ENCODE results near the gene PCYT1A.

Gene PCYT1A

GRCh38 chr3:196274585-196274984, 12.9 kb downstream of the PCYT1A start (continued):
- TF ChIP-seq PATZ1 (CRISPR knock-in tag; IDR thresholded peaks at IDR 0.05; ENCODE audit: borderline replicate concordance) = no peak
- no peak for TF ChIP-seq ZNF8 (CRISPR knock-in tag; IDR thresholded peaks at IDR 0.05)
- TF ChIP-seq CREB5 (CRISPR knock-in tag; IDR thresholded peaks at IDR 0.05; ENCODE audit: low read depth) = no peak
- no peak for TF ChIP-seq ZNF70 (CRISPR knock-in tag; IDR thresholded peaks at IDR 0.05)

DNA sequence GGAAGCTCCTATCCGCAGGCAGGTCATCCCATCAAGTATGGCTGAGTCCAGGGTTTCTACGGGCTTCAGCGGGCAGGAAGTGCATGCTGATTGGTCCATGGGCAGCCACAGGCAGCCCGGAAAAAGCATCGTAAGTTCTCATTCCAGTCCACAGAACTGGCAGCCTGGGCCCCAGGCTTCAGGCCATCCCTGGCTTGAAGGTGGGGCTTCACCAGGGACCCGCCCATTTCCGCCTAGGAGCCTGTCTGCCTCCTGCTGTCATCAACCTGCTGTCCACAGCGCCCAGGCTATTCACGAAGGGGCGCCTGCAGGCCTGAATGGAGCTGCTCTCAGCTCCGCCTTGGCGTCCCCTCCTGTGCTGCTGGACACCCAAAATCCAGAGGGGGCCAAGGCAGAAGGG, 13.9 kb downstream of the PCYT1A start:
- no peak for ATAC-seq
- TF ChIP-seq ESRRG (CRISPR knock-in tag; IDR thresholded peaks at IDR 0.05) (no peak), ZFP30 (CRISPR knock-in tag; IDR thresholded peaks at IDR 0.05) (no peak), ZC3H10 (CRISPR knock-in tag; IDR thresholded peaks at IDR 0.05) (no peak), ZNF8 (CRISPR knock-in tag; IDR thresholded peaks at IDR 0.05) (no peak), ARNTL (CRISPR knock-in tag; IDR thresholded peaks at IDR 0.05; ENCODE audit: borderline replicate concordance, low read depth) (no peak), ZNF70 (CRISPR knock-in tag; IDR thresholded peaks at IDR 0.05) (no peak)
- TF ChIP-seq, protein P1, sequence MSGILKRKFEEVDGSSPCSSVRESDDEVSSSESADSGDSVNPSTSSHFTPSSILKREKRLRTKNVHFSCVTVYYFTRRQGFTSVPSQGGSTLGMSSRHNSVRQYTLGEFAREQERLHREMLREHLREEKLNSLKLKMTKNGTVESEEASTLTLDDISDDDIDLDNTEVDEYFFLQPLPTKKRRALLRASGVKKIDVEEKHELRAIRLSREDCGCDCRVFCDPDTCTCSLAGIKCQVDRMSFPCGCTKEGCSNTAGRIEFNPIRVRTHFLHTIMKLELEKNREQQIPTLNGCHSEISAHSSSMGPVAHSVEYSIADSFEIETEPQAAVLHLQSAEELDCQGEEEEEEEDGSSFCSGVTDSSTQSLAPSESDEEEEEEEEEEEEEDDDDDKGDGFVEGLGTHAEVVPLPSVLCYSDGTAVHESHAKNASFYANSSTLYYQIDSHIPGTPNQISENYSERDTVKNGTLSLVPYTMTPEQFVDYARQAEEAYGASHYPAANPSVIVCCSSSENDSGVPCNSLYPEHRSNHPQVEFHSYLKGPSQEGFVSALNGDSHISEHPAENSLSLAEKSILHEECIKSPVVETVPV (CRISPR knock-in tag; IDR thresholded peaks at IDR 0.05) = no peak
- TF ChIP-seq, protein P2, sequence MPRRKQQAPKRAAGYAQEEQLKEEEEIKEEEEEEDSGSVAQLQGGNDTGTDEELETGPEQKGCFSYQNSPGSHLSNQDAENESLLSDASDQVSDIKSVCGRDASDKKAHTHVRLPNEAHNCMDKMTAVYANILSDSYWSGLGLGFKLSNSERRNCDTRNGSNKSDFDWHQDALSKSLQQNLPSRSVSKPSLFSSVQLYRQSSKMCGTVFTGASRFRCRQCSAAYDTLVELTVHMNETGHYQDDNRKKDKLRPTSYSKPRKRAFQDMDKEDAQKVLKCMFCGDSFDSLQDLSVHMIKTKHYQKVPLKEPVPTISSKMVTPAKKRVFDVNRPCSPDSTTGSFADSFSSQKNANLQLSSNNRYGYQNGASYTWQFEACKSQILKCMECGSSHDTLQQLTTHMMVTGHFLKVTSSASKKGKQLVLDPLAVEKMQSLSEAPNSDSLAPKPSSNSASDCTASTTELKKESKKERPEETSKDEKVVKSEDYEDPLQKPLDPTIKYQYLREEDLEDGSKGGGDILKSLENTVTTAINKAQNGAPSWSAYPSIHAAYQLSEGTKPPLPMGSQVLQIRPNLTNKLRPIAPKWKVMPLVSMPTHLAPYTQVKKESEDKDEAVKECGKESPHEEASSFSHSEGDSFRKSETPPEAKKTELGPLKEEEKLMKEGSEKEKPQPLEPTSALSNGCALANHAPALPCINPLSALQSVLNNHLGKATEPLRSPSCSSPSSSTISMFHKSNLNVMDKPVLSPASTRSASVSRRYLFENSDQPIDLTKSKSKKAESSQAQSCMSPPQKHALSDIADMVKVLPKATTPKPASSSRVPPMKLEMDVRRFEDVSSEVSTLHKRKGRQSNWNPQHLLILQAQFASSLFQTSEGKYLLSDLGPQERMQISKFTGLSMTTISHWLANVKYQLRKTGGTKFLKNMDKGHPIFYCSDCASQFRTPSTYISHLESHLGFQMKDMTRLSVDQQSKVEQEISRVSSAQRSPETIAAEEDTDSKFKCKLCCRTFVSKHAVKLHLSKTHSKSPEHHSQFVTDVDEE (CRISPR knock-in tag; IDR thresholded peaks at IDR 0.05) = no peak

DNA sequence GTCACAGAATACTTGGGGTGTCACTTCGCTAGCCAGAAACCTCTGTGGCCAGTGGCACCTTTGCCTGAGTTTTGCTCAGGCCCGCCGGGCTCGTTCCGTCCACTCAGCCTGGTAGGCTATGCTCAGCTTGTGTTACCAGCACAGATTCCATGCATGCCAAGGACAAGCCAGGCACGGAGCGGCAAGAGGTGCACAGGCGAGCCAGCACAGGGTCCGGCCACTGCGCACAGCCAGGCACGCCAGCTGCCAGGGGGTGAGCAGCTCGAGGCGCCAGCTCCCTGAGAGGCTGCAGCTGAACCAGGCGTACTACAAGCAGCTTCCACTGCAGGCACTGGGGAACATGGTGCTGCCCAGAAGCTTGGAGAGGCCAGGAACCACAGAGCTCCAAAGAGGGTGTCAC, 14.7 kb downstream of the PCYT1A start:
- no peak for ATAC-seq
- TF ChIP-seq, protein P2 (CRISPR knock-in tag; IDR thresholded peaks at IDR 0.05) = no peak
- TF ChIP-seq ZFP3 (CRISPR knock-in tag; IDR thresholded peaks at IDR 0.05) = no peak
- no peak for TF ChIP-seq PPARA (CRISPR knock-in tag; IDR thresholded peaks at IDR 0.05; ENCODE audit: borderline replicate concordance)
- TF ChIP-seq GLIS3 (CRISPR knock-in tag; IDR thresholded peaks at IDR 0.05) = no peak
- no peak for TF ChIP-seq ZFP30 (CRISPR knock-in tag; IDR thresholded peaks at IDR 0.05)
- TF ChIP-seq, protein P3, sequence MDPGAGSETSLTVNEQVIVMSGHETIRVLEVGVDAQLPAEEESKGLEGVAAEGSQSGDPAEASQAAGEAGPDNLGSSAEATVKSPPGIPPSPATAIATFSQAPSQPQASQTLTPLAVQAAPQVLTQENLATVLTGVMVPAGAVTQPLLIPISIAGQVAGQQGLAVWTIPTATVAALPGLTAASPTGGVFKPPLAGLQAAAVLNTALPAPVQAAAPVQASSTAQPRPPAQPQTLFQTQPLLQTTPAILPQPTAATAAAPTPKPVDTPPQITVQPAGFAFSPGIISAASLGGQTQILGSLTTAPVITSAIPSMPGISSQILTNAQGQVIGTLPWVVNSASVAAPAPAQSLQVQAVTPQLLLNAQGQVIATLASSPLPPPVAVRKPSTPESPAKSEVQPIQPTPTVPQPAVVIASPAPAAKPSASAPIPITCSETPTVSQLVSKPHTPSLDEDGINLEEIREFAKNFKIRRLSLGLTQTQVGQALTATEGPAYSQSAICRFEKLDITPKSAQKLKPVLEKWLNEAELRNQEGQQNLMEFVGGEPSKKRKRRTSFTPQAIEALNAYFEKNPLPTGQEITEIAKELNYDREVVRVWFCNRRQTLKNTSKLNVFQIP (CRISPR knock-in tag; IDR thresholded peaks at IDR 0.05; ENCODE audit: borderline replicate concordance, low read depth) = no peak
- TF ChIP-seq RARB (CRISPR knock-in tag; IDR thresholded peaks at IDR 0.05) = no peak
- TF ChIP-seq ZNF70 (CRISPR knock-in tag; IDR thresholded peaks at IDR 0.05) = no peak
- TF ChIP-seq ESRRG (CRISPR knock-in tag; IDR thresholded peaks at IDR 0.05) = no peak
- TF ChIP-seq, protein P1 (CRISPR knock-in tag; IDR thresholded peaks at IDR 0.05) = no peak
- TF ChIP-seq TCF4 (CRISPR knock-in tag; IDR thresholded peaks at IDR 0.05; ENCODE audit: borderline replicate concordance) = no peak
- no peak for TF ChIP-seq PATZ1 (CRISPR knock-in tag; IDR thresholded peaks at IDR 0.05; ENCODE audit: borderline replicate concordance)
- no peak for TF ChIP-seq CSDC2 (CRISPR knock-in tag; IDR thresholded peaks at IDR 0.05)
- no peak for TF ChIP-seq TOX (CRISPR knock-in tag; IDR thresholded peaks at IDR 0.05; ENCODE audit: borderline replicate concordance)
- no peak for TF ChIP-seq ARNTL (CRISPR knock-in tag; IDR thresholded peaks at IDR 0.05; ENCODE audit: borderline replicate concordance, low read depth)
- TF ChIP-seq CREB5 (CRISPR knock-in tag; IDR thresholded peaks at IDR 0.05; ENCODE audit: low read depth) = no peak
- TF ChIP-seq ZNF8 (CRISPR knock-in tag; IDR thresholded peaks at IDR 0.05) = no peak
- no peak for TF ChIP-seq SNAI2 (CRISPR knock-in tag; IDR thresholded peaks at IDR 0.05)

Measured in SK-N-SH treated with all-trans-retinoic acid at 6 μM for 48 hours (cell line).